T-helper 17 cell (primary cell): ENCODE measurements around the gene AUTS2. TPM values are rescaled to one million over a fixed set of nuclear protein-coding genes. Genes with fewer than 3 reads are reported as not detected.

Experiments used
- ATAC-seq: fragments of 150-1000 bp; cut with Tn5 transposase; 2 replicates; pipeline ENCODE4 v1.10.0; 2021; ENCODE audit warnings: mild to moderate bottlenecking, moderate library complexity
- DNase-seq, 3 donors: peaks; one replicate each; pipeline versions ENCODE4 v3.0.0 to v3.0.0-alpha.2; 2020 to 2021
- H3K9me3 ChIP-seq: one replicate; pipeline ENCODE4 v1.7.0; 2013; ENCODE audit warnings: low read length, mild to moderate bottlenecking; ENCODE audit not compliant: control insufficient read depth, poor library complexity, severe bottlenecking
- H3K27ac Mint-ChIP-seq: one replicate; pipeline ENCODE4 v1.8.0; 2022; ENCODE audit warnings: mild to moderate bottlenecking, moderate library complexity, mixed read lengths
- H3K27me3 Mint-ChIP-seq: one replicate; pipeline ENCODE4 v1.8.0; 2022; ENCODE audit warnings: mixed read lengths
- H3K36me3 Mint-ChIP-seq: one replicate; pipeline ENCODE4 v1.8.0; 2022; ENCODE audit warnings: low read depth, mixed read lengths
- H3K4me1 Mint-ChIP-seq: one replicate; pipeline ENCODE4 v1.8.0; 2022; ENCODE audit warnings: mild to moderate bottlenecking, mixed read lengths
- H3K4me3 Mint-ChIP-seq: one replicate; pipeline ENCODE4 v1.8.0; 2022; ENCODE audit warnings: mild to moderate bottlenecking, moderate library complexity, mixed read lengths
- total RNA-seq, 4 donors: library from RNA in 2 of 4; stranded (reverse) in 2 of 4; gene quantifications; one replicate each; pipeline ENCODE4 v1.2.3 and lab custom pipeline; 2022 to 2026

AUTS2 gene
- total RNA-seq, 2 donors from 2014 or later: 84.2 to 89.5 TPM

DNA sequence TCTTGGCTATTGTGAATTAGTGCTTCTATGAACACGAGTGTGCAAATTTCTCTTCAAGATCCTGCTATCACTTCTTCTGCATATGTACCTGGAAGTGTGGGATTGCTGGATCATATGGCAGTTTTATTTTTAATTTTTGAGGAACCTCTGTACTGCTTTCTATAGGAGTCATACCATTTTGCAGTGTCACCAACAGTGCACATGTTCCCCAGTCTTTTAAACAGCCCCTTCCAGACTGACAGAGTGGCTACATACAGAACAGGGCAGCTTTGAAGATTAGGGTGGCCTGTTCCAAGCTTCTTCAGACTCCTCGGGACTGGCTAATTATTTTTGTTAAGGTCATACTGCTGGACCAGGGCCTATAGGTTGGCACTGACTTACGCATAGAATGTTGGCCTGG, 82.9 kb downstream of the AUTS2 start:
- DNase-seq: no peak
- no peak for ATAC-seq
- Mint-ChIP-seq H3K4me1 (no peaks in the 10 kb centered on the region), H3K27ac (no peak overlapping the region), H3K27me3 (no peaks in the 10 kb centered on the region), H3K4me3 (no peak overlapping the region), H3K36me3 (no peaks in the 10 kb centered on the region)
- no peaks in the 10 kb centered on the region for H3K9me3 ChIP-seq

DNA sequence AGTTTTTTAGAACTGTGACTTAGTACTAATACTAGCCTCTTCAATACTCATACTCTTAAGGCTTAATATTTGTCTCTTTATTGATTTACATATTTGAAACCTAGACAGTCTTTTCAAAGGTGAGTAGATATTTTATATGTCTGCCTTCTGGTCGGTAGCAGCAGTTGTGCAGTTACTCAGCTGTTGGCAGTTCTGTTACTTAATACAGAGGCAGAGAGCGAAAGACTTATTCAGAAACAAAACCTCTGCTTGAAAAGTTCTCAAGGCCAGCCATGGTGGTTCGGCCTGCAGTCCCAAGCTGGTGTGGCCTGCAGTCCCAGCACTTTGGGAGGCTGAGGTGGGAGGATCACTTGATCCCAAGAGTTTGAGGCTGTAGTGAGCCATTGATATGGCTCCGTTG, 84.2 kb downstream of the AUTS2 start:
- Mint-ChIP-seq H3K27me3 (no peaks in the 10 kb centered on the region), H3K36me3 (no peaks in the 10 kb centered on the region), H3K27ac (no peak overlapping the region), H3K4me1 (no peaks in the 10 kb centered on the region), H3K4me3 (no peak overlapping the region)
- no peaks in the 10 kb centered on the region for H3K9me3 ChIP-seq
- ATAC-seq (no peak), DNase-seq (no peak)

DNA sequence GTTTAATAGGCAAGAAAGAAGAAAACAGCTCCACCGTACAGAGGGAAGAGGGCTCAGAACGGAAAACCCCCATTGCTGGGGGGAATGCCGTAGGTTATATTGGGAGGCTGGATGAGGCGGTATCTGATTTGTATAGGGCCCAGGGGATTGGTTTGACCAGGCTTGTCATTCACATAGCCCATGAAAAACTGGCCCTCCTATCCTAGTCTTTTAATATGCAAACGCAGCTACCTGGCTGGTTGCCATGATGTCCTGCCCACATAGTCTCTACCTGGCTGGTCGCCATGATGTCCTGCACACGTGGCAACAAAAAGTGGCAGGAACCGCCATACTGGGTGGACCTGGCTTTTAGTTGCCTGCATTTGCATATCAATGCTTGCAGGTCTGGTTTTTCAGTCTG, 84.7 kb downstream of the AUTS2 start:
- no peak for DNase-seq
- Mint-ChIP-seq H3K27ac (no peak overlapping the region), H3K4me1 (no peaks in the 10 kb centered on the region), H3K36me3 (no peaks in the 10 kb centered on the region), H3K4me3 (no peak overlapping the region), H3K27me3 (no peaks in the 10 kb centered on the region)
- ATAC-seq: no peak
- H3K9me3 ChIP-seq: no peaks in the 10 kb centered on the region

DNA sequence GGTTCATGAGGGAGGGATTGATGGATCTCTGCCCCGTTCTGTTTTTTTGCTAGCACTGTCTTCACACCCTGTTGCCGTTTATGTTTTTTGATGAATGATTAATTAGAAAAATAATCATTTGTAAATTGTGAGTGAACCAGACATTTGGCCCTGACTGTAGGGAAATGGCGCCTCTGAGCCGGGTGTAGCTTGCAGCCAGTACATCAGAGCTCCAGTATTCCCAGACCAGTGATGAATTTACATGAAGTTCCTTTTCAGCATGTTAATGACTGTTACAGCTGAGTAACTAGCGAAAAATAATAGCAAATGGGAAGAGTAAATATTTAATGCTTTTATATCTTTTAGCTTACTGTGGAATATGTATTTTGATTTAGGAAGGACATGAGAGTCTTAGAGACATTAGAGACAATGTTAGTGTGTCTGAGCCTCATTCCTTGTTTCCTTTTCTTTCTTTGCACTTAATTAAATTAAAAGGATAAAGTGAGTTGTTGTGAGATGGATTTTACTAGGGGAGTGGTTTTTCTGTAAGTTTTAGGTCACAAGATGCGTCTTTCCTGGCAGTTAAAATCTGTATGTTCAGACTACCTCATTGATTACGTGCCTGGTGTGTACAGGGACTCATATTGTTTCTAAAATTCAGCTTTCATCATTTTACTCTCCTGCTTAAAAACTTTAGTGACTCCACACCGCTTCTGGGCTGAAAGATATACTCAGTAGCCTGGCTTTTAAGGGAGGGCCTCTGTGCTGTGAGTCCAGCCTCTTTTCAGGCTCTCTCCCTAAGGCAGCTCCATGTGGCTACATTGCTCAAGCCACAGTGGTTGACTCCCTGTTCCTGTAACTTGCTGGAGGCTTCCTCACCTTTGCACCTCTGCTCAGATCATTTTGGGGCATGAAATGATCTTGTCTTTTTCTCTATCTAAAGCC, 86.4 kb downstream of the AUTS2 start:
- H3K9me3 ChIP-seq: no peaks in the 10 kb centered on the region
- ATAC-seq (no peak), DNase-seq (no peak)
- no peaks in the 10 kb centered on the region for H3K4me1 Mint-ChIP-seq
- no peak overlapping the region for H3K4me3 Mint-ChIP-seq
- no peak overlapping the region for H3K27ac Mint-ChIP-seq
- no peaks in the 10 kb centered on the region for H3K27me3 Mint-ChIP-seq
- H3K36me3 Mint-ChIP-seq: no peaks in the 10 kb centered on the region

DNA sequence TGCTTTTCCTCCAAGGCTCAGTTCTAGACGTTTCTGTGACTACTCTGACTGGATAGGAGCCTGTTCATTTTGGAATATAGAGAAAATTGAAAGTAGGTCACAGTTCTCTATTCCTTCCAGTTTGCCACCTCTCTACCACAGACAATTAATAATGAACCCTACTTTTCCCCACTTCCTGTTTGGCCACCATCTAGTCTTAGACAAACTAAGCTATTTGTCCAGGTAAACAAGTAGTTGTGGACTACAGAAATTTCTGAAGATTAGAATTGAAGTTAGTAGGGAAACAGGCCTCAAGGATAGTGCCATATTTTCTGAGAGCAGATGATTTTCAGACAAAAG, 87.0 kb downstream of the AUTS2 start:
- Mint-ChIP-seq H3K4me1 (no peaks in the 10 kb centered on the region), H3K27ac (no peak overlapping the region), H3K36me3 (no peaks in the 10 kb centered on the region), H3K4me3 (no peak overlapping the region), H3K27me3 (no peaks in the 10 kb centered on the region)
- no peaks in the 10 kb centered on the region for H3K9me3 ChIP-seq
- ATAC-seq: no peak
- DNase-seq: no peak

DNA sequence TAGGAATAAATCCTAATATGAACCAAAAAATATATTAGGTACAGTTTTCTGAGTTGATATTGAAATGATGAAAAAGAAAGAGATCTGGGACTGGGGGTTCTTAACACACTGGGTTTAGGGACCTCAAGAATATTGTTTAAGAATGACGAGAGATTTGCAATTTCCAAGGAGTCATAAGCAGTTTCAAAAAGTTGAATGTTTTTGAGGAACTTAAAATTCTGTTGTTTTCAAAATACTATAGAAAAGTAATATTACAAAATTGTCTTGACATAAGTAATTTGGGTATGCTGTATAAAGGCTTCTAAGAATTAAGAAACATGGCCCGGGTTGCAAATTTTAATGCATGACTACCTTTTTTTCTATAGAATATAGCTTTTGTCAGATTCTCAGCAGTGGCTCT, 88.1 kb downstream of the AUTS2 start:
- H3K27ac Mint-ChIP-seq: no peak overlapping the region
- H3K27me3 Mint-ChIP-seq: no peaks in the 10 kb centered on the region
- no peak for ATAC-seq

DNA sequence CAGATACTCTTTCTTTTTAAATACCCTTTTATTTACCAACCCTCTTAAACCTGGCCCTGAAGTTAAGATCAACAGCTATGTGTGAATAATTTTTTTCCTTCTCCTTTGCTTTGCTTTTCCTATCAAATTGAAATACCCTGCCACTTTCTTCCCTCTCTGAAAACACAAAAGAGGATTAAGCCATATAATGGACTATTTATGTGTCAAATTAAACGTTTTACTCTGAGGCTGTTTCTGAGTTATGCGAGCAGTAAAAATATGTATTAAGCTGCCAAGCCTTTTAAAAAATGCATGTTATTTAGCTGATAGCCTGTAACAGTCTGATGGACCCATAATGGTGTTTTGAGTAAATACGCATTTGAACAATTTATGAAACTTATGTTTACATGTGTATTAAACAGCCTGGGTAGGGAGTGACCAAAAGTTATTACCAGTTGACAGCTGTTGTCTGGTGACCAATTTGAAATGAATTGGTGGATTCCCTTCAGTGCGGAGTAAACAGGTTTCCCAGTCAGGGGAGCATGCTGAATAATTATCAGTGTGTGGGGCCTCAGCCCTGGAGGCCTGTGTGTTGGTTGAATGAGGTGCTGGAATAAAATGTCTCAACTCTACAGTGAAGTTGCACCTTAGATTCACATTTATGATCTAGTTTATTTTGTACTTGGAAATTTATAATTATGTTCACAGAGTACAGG, 89.6 kb downstream of the AUTS2 start:
- no peaks in the 10 kb centered on the region for H3K27me3 Mint-ChIP-seq
- no peaks in the 10 kb centered on the region for H3K9me3 ChIP-seq
- DNase-seq: no peak
- no peaks in the 10 kb centered on the region for H3K36me3 Mint-ChIP-seq
- H3K4me3 Mint-ChIP-seq: no peak overlapping the region
- H3K4me1 Mint-ChIP-seq: no peaks in the 10 kb centered on the region
- no peak overlapping the region for H3K27ac Mint-ChIP-seq
- no peak for ATAC-seq

More for the DNA sequence above, 88.1 kb downstream of the AUTS2 start:
- no peak for DNase-seq
- no peaks in the 10 kb centered on the region for H3K9me3 ChIP-seq
- no peaks in the 10 kb centered on the region for H3K36me3 Mint-ChIP-seq
- H3K4me1 Mint-ChIP-seq: no peaks in the 10 kb centered on the region
- no peak overlapping the region for H3K4me3 Mint-ChIP-seq

DNA sequence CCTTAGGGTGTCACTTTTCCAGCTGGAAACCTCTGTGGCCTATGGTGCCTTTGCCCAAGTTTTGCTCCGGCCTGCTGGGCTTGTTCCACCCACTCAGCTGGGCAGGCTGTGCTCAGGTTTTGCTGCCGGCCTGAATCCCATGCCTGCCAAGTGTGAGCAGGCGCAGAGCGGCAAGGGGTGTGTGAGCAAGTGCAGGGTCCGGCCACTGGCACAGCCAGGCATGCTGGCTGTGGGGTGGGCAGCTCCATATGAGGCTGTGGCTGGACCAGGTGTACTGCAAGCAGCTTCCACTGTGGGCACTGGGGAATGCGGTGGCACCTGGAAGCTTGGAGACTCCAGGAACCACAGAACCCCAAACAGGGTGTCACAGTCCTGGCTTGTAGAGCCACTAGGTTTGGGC, 92.1 kb downstream of the AUTS2 start:
- H3K36me3 Mint-ChIP-seq: no peaks in the 10 kb centered on the region
- no peaks in the 10 kb centered on the region for H3K9me3 ChIP-seq
- H3K27me3 Mint-ChIP-seq: no peaks in the 10 kb centered on the region
- ATAC-seq (no peak), DNase-seq (no peak)
- H3K4me1 Mint-ChIP-seq: no peaks in the 10 kb centered on the region
- H3K4me3 Mint-ChIP-seq: no peak overlapping the region
- no peak overlapping the region for H3K27ac Mint-ChIP-seq

DNA sequence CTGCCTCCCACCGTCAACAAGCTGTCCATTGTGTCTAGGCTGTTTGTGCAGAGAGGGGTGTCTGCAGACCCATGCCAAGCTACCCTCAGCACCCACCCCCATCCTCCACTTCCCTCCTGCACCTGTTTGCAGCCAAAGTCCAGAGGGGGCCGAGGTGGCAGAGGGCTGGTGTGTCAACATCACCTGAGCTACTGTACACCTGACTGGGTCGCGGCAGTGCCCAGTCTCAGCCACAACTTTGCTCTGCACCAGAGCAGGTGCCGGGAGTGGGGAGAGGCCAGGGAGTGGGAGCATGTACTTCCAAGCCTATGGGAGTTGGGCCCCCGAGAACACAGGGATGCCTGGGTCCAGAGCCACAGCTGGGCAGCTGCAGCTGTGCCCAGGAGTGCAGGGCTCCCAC, 93.1 kb downstream of the AUTS2 start:
- DNase-seq: no peak
- Mint-ChIP-seq H3K27ac (no peak overlapping the region), H3K36me3 (no peaks in the 10 kb centered on the region), H3K4me1 (peaks cover 3% of the 10 kb centered on the region), H3K4me3 (no peak overlapping the region), H3K27me3 (no peaks in the 10 kb centered on the region)
- no peak for ATAC-seq
- no peaks in the 10 kb centered on the region for H3K9me3 ChIP-seq

DNA sequence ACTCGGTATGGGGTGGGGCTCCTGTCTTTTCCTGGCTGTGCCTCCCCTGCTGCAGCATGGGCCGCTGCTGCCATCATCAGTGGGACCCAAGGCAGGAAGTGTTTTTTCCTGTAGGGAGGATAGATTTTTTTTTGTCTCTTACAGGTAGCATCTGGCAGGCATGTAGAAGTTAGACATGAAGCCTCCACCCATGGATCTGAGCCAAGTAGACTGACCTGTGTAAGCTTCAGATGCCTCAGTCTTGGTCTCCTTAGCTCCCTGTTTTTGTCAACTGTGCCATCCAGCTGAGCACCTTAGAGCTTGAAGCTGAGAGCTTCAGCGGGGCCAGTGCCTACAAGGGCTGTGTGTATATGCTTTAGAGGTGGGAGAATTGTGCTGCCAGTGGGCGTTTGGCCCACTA, 93.5 kb downstream of the AUTS2 start:
- DNase-seq: no peak
- Mint-ChIP-seq H3K36me3 (no peaks in the 10 kb centered on the region), H3K27ac (no peak overlapping the region), H3K4me1 (peaks cover 3% of the 10 kb centered on the region), H3K27me3 (no peaks in the 10 kb centered on the region), H3K4me3 (no peak overlapping the region)
- no peaks in the 10 kb centered on the region for H3K9me3 ChIP-seq
- ATAC-seq: no peak

DNA sequence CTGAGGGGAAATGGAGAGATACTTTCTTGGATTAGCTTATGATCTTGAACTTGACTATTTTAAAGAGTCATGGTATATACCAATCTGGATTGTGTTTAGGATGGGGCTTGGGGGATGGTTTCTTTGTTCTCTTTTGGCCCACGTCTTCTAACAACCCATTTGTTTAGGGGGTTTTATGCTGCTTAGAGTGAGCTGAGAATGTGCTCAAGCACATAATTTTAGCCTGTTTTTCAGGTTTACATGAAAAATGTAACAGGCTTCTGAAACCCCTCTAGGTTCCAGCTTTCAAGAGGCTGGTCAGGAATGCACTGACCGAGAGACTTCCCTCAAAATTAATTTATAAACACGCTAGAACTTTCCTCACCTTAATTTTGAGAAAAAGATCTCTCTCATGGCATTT, 94.3 kb downstream of the AUTS2 start:
- Mint-ChIP-seq H3K4me3 (no peak overlapping the region), H3K27ac (no peak overlapping the region), H3K4me1 (peaks cover 3% of the 10 kb centered on the region), H3K36me3 (no peaks in the 10 kb centered on the region), H3K27me3 (no peaks in the 10 kb centered on the region)
- H3K9me3 ChIP-seq: no peaks in the 10 kb centered on the region
- DNase-seq (no peak), ATAC-seq (no peak)

DNA sequence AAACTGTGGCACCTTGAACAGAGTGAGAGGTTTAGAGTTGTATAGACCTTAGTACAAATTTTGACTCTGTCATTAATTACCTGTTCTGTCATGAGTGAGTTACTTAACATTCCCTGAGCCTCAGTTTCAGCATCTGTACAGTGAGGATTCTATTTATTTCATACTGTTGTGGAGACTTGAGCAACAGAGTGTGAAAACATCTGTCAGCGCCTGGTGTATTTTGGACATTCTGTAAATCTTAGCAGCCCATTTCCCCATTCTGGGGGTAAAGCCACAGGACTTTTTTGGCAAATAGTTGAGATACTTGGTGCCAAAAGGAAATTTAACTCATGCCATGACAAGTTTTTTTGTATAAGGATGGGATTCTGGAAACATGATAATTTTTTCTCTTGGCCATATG, 94.8 kb downstream of the AUTS2 start:
- no peaks in the 10 kb centered on the region for H3K9me3 ChIP-seq
- DNase-seq: no peak
- Mint-ChIP-seq H3K4me1 (peaks cover 3% of the 10 kb centered on the region), H3K36me3 (no peaks in the 10 kb centered on the region), H3K4me3 (no peak overlapping the region), H3K27ac (no peak overlapping the region), H3K27me3 (no peaks in the 10 kb centered on the region)
- no peak for ATAC-seq

DNA sequence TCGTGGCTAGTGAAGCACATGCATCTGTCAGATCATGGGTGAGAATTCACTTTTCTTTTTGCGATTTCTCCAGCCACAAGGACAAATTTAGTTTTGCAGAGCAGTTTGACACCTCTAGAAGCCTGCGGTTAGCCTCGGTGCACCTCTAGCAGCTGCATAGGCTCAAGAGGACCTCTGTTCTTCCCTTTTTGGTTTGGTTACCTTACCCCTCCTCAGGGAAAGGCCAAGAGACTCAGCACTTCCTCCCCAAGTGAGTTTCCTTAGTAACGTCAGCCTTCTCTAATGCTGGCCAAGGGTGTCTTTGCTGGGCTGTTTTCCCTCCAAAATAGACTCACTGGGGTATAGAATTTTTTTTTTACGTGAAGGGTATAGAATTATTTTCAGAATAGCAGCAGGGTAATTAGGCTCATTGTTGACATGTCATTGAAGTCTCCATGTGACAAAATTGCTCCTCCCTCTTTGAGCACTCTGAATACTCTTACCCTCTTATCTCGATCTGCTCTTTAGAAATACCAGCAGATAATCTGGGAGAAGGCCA, 97.8 kb downstream of the AUTS2 start:
- peaks cover 3% of the 10 kb centered on the region for H3K4me1 Mint-ChIP-seq
- H3K36me3 Mint-ChIP-seq: no peaks in the 10 kb centered on the region
- no peaks in the 10 kb centered on the region for H3K9me3 ChIP-seq
- ATAC-seq (no peak), DNase-seq (no peak)
- no peak overlapping the region for H3K27ac Mint-ChIP-seq
- H3K27me3 Mint-ChIP-seq: no peaks in the 10 kb centered on the region
- H3K4me3 Mint-ChIP-seq: no peak overlapping the region
